HepG2 (cell line): ENCODE data around the gene NAP1L1. TPM values are rescaled to one million over a fixed set of nuclear protein-coding genes. Genes with fewer than 3 reads are reported as not detected.

ENCODE experiments used
- ATAC-seq: fragments of 200-7000 bp; cut with Tn5 transposase; 3 replicates; pipeline ENCODE4 v1.9.1; 2020; ENCODE audit warnings: mild to moderate bottlenecking, moderate library complexity
- BruUV-seq: library from RNA; stranded (reverse); fragments of 400-500 nt; replicated peaks from 2 replicates; lab custom pipeline; 2021; lab: Mats Ljungman, UMichigan
- CTCF ChIA-PET: fragments of 300-600 bp; formaldehyde crosslinking; extraction: SDS; loops from one replicate; lab custom pipeline; 2021; ENCODE audit warnings: low total read pairs, inconsistent platforms, low intra/inter-chr PET ratio; lab: Yijun Ruan, JAX
- POLR2A ChIA-PET: fragments of 350-600 bp; sonication (Branson Sonifier 250); formaldehyde crosslinking; loops from one replicate; lab custom pipeline; 2020; ENCODE audit warnings: antibody characterized with exemption, inconsistent platforms; lab: Yijun Ruan, JAX
- DNase-seq: peaks from one replicate; pipeline ENCODE4 v3.0.0-alpha.2; 2015; ENCODE audit warnings: low spot score
- FAIRE-seq: peaks from 3 replicates; lab custom pipeline; 2011; peaks lifted over from hg19 to GRCh38; lab: Jason Lieb, UNC
- H2AFZ ChIP-seq: one replicate; pipeline ENCODE4 v1.6.1; 2011; ENCODE audit warnings: low read length, inconsistent platforms
- H3K27ac ChIP-seq: fragments of 300-600 bp; 3 replicates; pipeline ENCODE4 v1.8.0; 2011; ENCODE audit warnings: mixed run types, mild to moderate bottlenecking, mixed read lengths, low read length, inconsistent platforms; ENCODE audit not compliant: insufficient read depth; ENCODE audit errors: extremely low read length
- H3K27me3 ChIP-seq, 2 experiments: fragments of 200-600 bp in 1 of 2; 2 replicates in 1 of 2; 3 replicates in 1 of 2; pipeline versions ENCODE4 v1.6.0 to v1.8.0; 2011; ENCODE audit warnings: low read length in 2 of 2, mild to moderate bottlenecking in 2 of 2, moderate library complexity in 2 of 2, inconsistent platforms in 1 of 2; ENCODE audit not compliant: insufficient read depth in 2 of 2, control insufficient read depth in 1 of 2
- H3K36me3 ChIP-seq, 2 experiments: fragments of 200-600 bp in 1 of 2; replicated peaks in 1 of 2; 2 replicates in 1 of 2; 3 replicates in 1 of 2; pipeline versions ENCODE4 v1.5.1 to v1.8.0; 2011; ENCODE audit warnings: low read length in 2 of 2, inconsistent platforms in 1 of 2; ENCODE audit not compliant: insufficient read depth in 2 of 2, control insufficient read depth in 1 of 2
- H3K4me1 ChIP-seq: 2 replicates; pipeline ENCODE4 v1.5.1; 2012; ENCODE audit warnings: low read length, inconsistent platforms; ENCODE audit not compliant: insufficient read depth
- H3K4me2 ChIP-seq: 2 replicates; pipeline ENCODE4 v1.6.0; 2011; ENCODE audit warnings: low read depth, low read length, inconsistent platforms
- H3K4me3 ChIP-seq, 3 experiments: fragments of 200-600 bp in 1 of 3; sonication (generic), shearing (Covaris generic) in 1 of 3; replicated peaks in 1 of 3; 2 replicates each; pipeline ENCODE4 v1.5.1; 2011 to 2016; ENCODE audit warnings: low read length in 3 of 3, inconsistent platforms in 2 of 3, low read depth in 2 of 3, mild to moderate bottlenecking in 2 of 3, control low read depth in 1 of 3, mixed read lengths in 1 of 3; ENCODE audit not compliant: insufficient read depth in 1 of 3
- H3K79me2 ChIP-seq: one replicate; pipeline ENCODE4 v1.6.1; 2011; ENCODE audit warnings: low read length, inconsistent platforms; ENCODE audit not compliant: insufficient read depth
- H3K9ac ChIP-seq: 2 replicates; pipeline ENCODE4 v1.6.0; 2011; ENCODE audit warnings: mild to moderate bottlenecking, low read depth, low read length, inconsistent platforms; ENCODE audit not compliant: insufficient read depth
- H3K9me3 ChIP-seq: 2 replicates; pipeline ENCODE4 v1.5.1; 2012; ENCODE audit warnings: mild to moderate bottlenecking, low read length
- H4K20me1 ChIP-seq: 2 replicates; pipeline ENCODE4 v1.6.0; 2011; ENCODE audit warnings: inconsistent platforms, mild to moderate bottlenecking, low read length, moderate library complexity; ENCODE audit not compliant: insufficient read depth
- ATF6 ChIP-seq: sonication (generic); formaldehyde crosslinking; conservative IDR thresholded peaks from 2 replicates; pipeline ENCODE4 v1.4.0; 2020; ENCODE audit warnings: missing genetic modification reagents
- CCAR2 ChIP-seq: fragments of 200-400 bp; formaldehyde crosslinking; optimal IDR thresholded peaks from 2 replicates; pipeline ENCODE3; 2018; ENCODE audit warnings: low read depth, mild to moderate bottlenecking, low read length, moderate library complexity
- IKZF4 ChIP-seq: sonication (generic); formaldehyde crosslinking; IDR thresholded peaks from 2 replicates; pipeline ENCODE4 v1.5.1; 2020; ENCODE audit warnings: borderline replicate concordance, mild to moderate bottlenecking, low read depth, missing genetic modification reagents; ENCODE audit errors: not compliant biosample characterization
- PRDM15 ChIP-seq: sonication (generic); formaldehyde crosslinking; IDR thresholded peaks from 2 replicates; pipeline ENCODE4 v1.4.0; 2020; ENCODE audit warnings: missing genetic modification reagents
- PREB ChIP-seq: sonication (generic); formaldehyde crosslinking; IDR thresholded peaks from 2 replicates; pipeline ENCODE4 v1.4.0; 2020; ENCODE audit warnings: missing genetic modification reagents
- ZBTB43 ChIP-seq: sonication (generic); formaldehyde crosslinking; conservative IDR thresholded peaks from 2 replicates; pipeline ENCODE4 v1.4.0; 2020; ENCODE audit warnings: missing genetic modification reagents
- ZBTB7A ChIP-seq: sonication (generic); formaldehyde crosslinking; IDR thresholded peaks from 2 replicates; pipeline ENCODE4 v1.8.0; 2022; ENCODE audit warnings: mild to moderate bottlenecking, missing genetic modification reagents
- ZFP1 ChIP-seq: IDR thresholded peaks from 2 replicates; pipeline ENCODE4 v1.6.1; 2016
- ZNF609 ChIP-seq: sonication (generic); formaldehyde crosslinking; IDR thresholded peaks from 2 replicates; pipeline ENCODE4 v1.4.0; 2020; ENCODE audit warnings: mild to moderate bottlenecking, missing genetic modification reagents, borderline replicate concordance
- ZNF678 ChIP-seq: sonication (generic); formaldehyde crosslinking; IDR thresholded peaks from 2 replicates; pipeline ENCODE4 v1.4.0; 2020; ENCODE audit warnings: mild to moderate bottlenecking, missing genetic modification reagents
- ZNF775 ChIP-seq: sonication (generic); formaldehyde crosslinking; IDR thresholded peaks from 2 replicates; pipeline ENCODE4 v1.4.0; 2020; ENCODE audit warnings: missing genetic modification reagents, mild to moderate bottlenecking, moderate library complexity, borderline replicate concordance
- ZNF792 ChIP-seq: IDR thresholded peaks from 2 replicates; pipeline ENCODE4 v1.6.1; 2016
- WGBS: methylation state at CpG from one replicate; pipeline ENCODE4 v1.1.6; 2017; ENCODE audit warnings: low lambda C conversion rate; 5-methylcytosine and 5-hydroxymethylcytosine counted together
- in situ Hi-C: cut with HindIII; loops from 2 replicates; pipeline ENCODE4 v1.10.0; 2017; ENCODE audit warnings: low pct_unique_long_range_greater_than_20kb; ENCODE audit not compliant: extremely low pct_ligation_motif_present
- intact Hi-C: fragments of 100-400 bp; cut with micrococcal nuclease; formaldehyde crosslinking; loops from one replicate; pipeline ENCODE4 v1.10.0; 2022; ENCODE audit not compliant: unreplicated experiment
- polyA plus RNA-seq, 8 experiments: library from polyadenylated mRNA; depleted of rRNA in 3 of 8; stranded (reverse) in 7 of 8; unstranded in 1 of 8; fragments of >200 nt; fragmentation: Illumina TruSeq in 4 of 8; extraction: Trizol in 4 of 8; gene quantifications; 2 replicates each; pipeline versions ENCODE4 v1.2.1 to v1.2.3, GENCODE V29; 2011 to 2016; ENCODE audit warnings: low read depth in 4 of 8, missing spikeins in 1 of 8, mixed read lengths in 1 of 8; ENCODE audit not compliant: insufficient read depth in 1 of 8
- total RNA-seq, 5 experiments: library from RNA; depleted of rRNA; stranded (reverse); fragments of >200 nt; fragmentation: Illumina TruSeq; extraction: Trizol; gene quantifications; 2 replicates each; pipeline ENCODE4 v1.2.3, GENCODE V29; 2016; ENCODE audit warnings: low read depth in 1 of 5

The NAP1L1 gene
- total and polyA plus RNA-seq, 2 of the 13 experiments (the other 11 are each of a cell fraction or from before 2014, with no cell fraction given): 207 to 309 TPM

GRCh38 chr12:76003355-76003638 lies 81.2 kb downstream of the NAP1L1 start:
- no peak for FAIRE-seq
- POLR2A ChIA-PET: no interaction called here
- CTCF ChIA-PET: no interaction called here

More at GRCh38 chr12:76003355-76003638, 81.2 kb downstream of the NAP1L1 start:
- no peak for DNase-seq
- Histone ChIP-seq H2AFZ (no peak overlapping the region), H4K20me1 (no peaks in the 10 kb centered on the region), H3K4me2 (no peak overlapping the region), H3K79me2 (no peaks in the 10 kb centered on the region), H3K27me3 (no peaks in the 10 kb centered on the region), H3K4me1 (peaks cover 12% of the 10 kb centered on the region), H3K36me3 (no peaks in the 10 kb centered on the region), H3K9me3 (no peaks in the 10 kb centered on the region)
- BruUV-seq: no TSS peak
- in situ Hi-C loops: no loop called here
- ATAC-seq: no peak
- TF ChIP-seq ZNF678 (no peak), ZNF792 (no peak), ZNF775 (no peak), ZNF609 (no peak), PRDM15 (no peak), ZBTB7A (CRISPR knock-in tag) (no peak), ATF6 (no peak), ZBTB43 (no peak), PREB (no peak), CCAR2 (no peak), ZFP1 (CRISPR knock-in tag) (no peak), IKZF4 (CRISPR knock-in tag) (no peak)
- TF ChIP-seq, all 625 proteins: peak for 0
- intact Hi-C loops: no loop called here
- Histone ChIP-seq H3K27ac (no peak overlapping the region), H3K4me3 (no peak overlapping the region), H3K9ac (no peak overlapping the region)
- WGBS: 91% methylated on average over 2 of the region's 2 CpGs
